Measurements from ENCODE around the gene CDH8.

Gene CDH8

GRCh38 chr16:62029947-62030346 lies 6.3 kb downstream of the CDH8 start:
- DNase-seq (ENCODE audit: low read depth in 2 of 2), result no peak

GRCh38 chr16:62022688-62023087 lies 13.6 kb downstream of the CDH8 start:
- DNase-seq (ENCODE audit: low read depth in 2 of 2), result no peak

- no peak for DNase-seq (ENCODE audit: low read depth in 2 of 2)
Measured at GRCh38 chr16:62021161-62021581, 15.1 kb downstream of the CDH8 start.

- no peak for DNase-seq (ENCODE audit: low read depth in 2 of 2)
Measured at GRCh38 chr16:62020681-62021080, 15.6 kb downstream of the CDH8 start.

GRCh38 chr16:62019851-62020250 lies 16.4 kb downstream of the CDH8 start:
- no peak for DNase-seq (ENCODE audit: low read depth in 2 of 2)

- DNase-seq (ENCODE audit: low read depth in 2 of 2), result no peak
Measured at GRCh38 chr16:62018301-62019060, 17.8 kb downstream of the CDH8 start.

GRCh38 chr16:62014319-62014923 lies 21.8 kb downstream of the CDH8 start:
- DNase-seq (ENCODE audit: low read depth in 2 of 2), result no peak

- no peak for DNase-seq (ENCODE audit: low read depth in 2 of 2)
Measured at GRCh38 chr16:62010186-62010585, 26.1 kb downstream of the CDH8 start.

GRCh38 chr16:61998460-61998859 lies 37.8 kb downstream of the CDH8 start:
- DNase-seq (ENCODE audit: low read depth in 2 of 2), result no peak

GRCh38 chr16:61993108-61993507 lies 43.1 kb downstream of the CDH8 start:
- DNase-seq (ENCODE audit: low read depth in 2 of 2), result no peak

- no peak for DNase-seq (ENCODE audit: low read depth in 2 of 2)
Measured at GRCh38 chr16:61987474-61988012, 48.7 kb downstream of the CDH8 start.

- no peak for DNase-seq (ENCODE audit: low read depth in 2 of 2)
Measured at GRCh38 chr16:61969077-61969382, 67.2 kb downstream of the CDH8 start.

- DNase-seq (ENCODE audit: low read depth in 2 of 2), result no peak
Measured at GRCh38 chr16:61968242-61969076, 67.8 kb downstream of the CDH8 start.

GRCh38 chr16:61957075-61957855 lies 79.0 kb downstream of the CDH8 start:
- no peak for DNase-seq (ENCODE audit: low read depth in 2 of 2)

GRCh38 chr16:61952841-61953240 lies 83.4 kb downstream of the CDH8 start:
- no peak for DNase-seq (ENCODE audit: low read depth in 2 of 2)

- no peak for DNase-seq (ENCODE audit: low read depth in 2 of 2)
Measured at GRCh38 chr16:61948414-61948813, 87.8 kb downstream of the CDH8 start.

GRCh38 chr16:61946019-61946418 lies 90.2 kb downstream of the CDH8 start:
- no peak for DNase-seq (ENCODE audit: low read depth in 2 of 2)

- no peak for DNase-seq (ENCODE audit: low read depth in 2 of 2)
Measured at GRCh38 chr16:61945511-61945910, 90.7 kb downstream of the CDH8 start.

GRCh38 chr16:61944004-61944403 lies 92.2 kb downstream of the CDH8 start:
- DNase-seq (ENCODE audit: low read depth in 2 of 2), result no peak

GRCh38 chr16:61940611-61941010 lies 95.6 kb downstream of the CDH8 start:
- DNase-seq (ENCODE audit: low read depth in 2 of 2), result no peak

- no peak for DNase-seq (ENCODE audit: low read depth in 2 of 2)
Measured at GRCh38 chr16:61937646-61938045, 98.6 kb downstream of the CDH8 start.

- no peak for DNase-seq (ENCODE audit: low read depth in 2 of 2)
Measured at GRCh38 chr16:61936522-61936921, 99.7 kb downstream of the CDH8 start.

All from stimulated activated CD8-positive, alpha-beta memory T cell treated with anti-CD3 and anti-CD28 coated beads, Interleukin-7, amount 100 ng/mL, for 4 hours (primary cell).